ENCODE results near the gene MAP2K5. TPM values are rescaled to one million over a fixed set of nuclear protein-coding genes. Genes with fewer than 3 reads are reported as not detected.

MAP2K5 gene
- total and polyA plus RNA-seq, 2 donors from 2014 or later: 14.1 to 18.6 TPM

- Histone ChIP-seq H3K36me3 (ENCODE audit: control insufficient read depth in 2 of 3, insufficient read depth in 3 of 3, low read length in 3 of 3) (no peaks in the 10 kb centered on the region), H3K27me3 (ENCODE audit: control insufficient read depth, insufficient read depth, low read length) (no peaks in the 10 kb centered on the region), H3K4me1 (ENCODE audit: control insufficient read depth in 2 of 3, insufficient read depth in 2 of 3, low read depth in 1 of 3, low read length in 3 of 3) (peaks cover 0 to 12% (median 6%) of the 10 kb centered on the region in 3 donors), H3K9ac (ENCODE audit: low read length in 3 of 3) (no peak overlapping the region), H3K4me3 (ENCODE audit: low read length in 3 of 3) (no peak overlapping the region), H3K9me3 (ENCODE audit: control insufficient read depth in 2 of 3, insufficient read depth in 1 of 3, low read length in 3 of 3) (no peaks in the 10 kb centered on the region), H3K27ac (ENCODE audit: low read depth in 2 of 2, low read length in 2 of 2) (no peak overlapping the region)
- intact Hi-C loops (cut with DNase I): no loop called here
- FAIRE-seq (no peak), DNase-seq (no peak)
- TF ChIP-seq CTCF (IDR thresholded peaks at IDR 0.05; ENCODE audit: borderline replicate concordance, extremely low read depth, insufficient read depth): no peak
Measured at GRCh38 chr15:67784856-67785430, 242.4 kb downstream of the MAP2K5 start.

GRCh38 chr15:67785431-67785830, 242.9 kb downstream of the MAP2K5 start:
- Histone ChIP-seq H3K4me3 (ENCODE audit: low read length in 3 of 3) (no peak overlapping the region), H3K27ac (ENCODE audit: low read depth in 2 of 2, low read length in 2 of 2) (no peak overlapping the region), H3K4me1 (ENCODE audit: control insufficient read depth in 2 of 3, insufficient read depth in 2 of 3, low read depth in 1 of 3, low read length in 3 of 3) (peaks cover 0 to 12% (median 5%) of the 10 kb centered on the region in 3 donors), H3K9me3 (ENCODE audit: control insufficient read depth in 2 of 3, insufficient read depth in 1 of 3, low read length in 3 of 3) (no peaks in the 10 kb centered on the region), H3K9ac (ENCODE audit: low read length in 3 of 3) (no peak overlapping the region), H3K27me3 (ENCODE audit: control insufficient read depth, insufficient read depth, low read length) (no peaks in the 10 kb centered on the region), H3K36me3 (ENCODE audit: control insufficient read depth in 2 of 3, insufficient read depth in 3 of 3, low read length in 3 of 3) (no peaks in the 10 kb centered on the region)
- FAIRE-seq: no peak
- no peak for DNase-seq
- intact Hi-C loops (cut with DNase I): no loop called here
- no peak for TF ChIP-seq CTCF (IDR thresholded peaks at IDR 0.05; ENCODE audit: borderline replicate concordance, extremely low read depth, insufficient read depth)

GRCh38 chr15:67786646-67787045, 244.1 kb downstream of the MAP2K5 start:
- FAIRE-seq: no peak
- Histone ChIP-seq H3K4me3 (ENCODE audit: low read length in 3 of 3) (no peak overlapping the region), H3K27ac (ENCODE audit: low read depth in 2 of 2, low read length in 2 of 2) (no peak overlapping the region), H3K4me1 (ENCODE audit: control insufficient read depth in 2 of 3, insufficient read depth in 2 of 3, low read depth in 1 of 3, low read length in 3 of 3) (peaks cover 0 to 3% (median under 1%) of the 10 kb centered on the region in 3 donors), H3K36me3 (ENCODE audit: control insufficient read depth in 2 of 3, insufficient read depth in 3 of 3, low read length in 3 of 3) (no peaks in the 10 kb centered on the region), H3K27me3 (ENCODE audit: control insufficient read depth, insufficient read depth, low read length) (no peaks in the 10 kb centered on the region), H3K9ac (ENCODE audit: low read length in 3 of 3) (no peak overlapping the region), H3K9me3 (ENCODE audit: control insufficient read depth in 2 of 3, insufficient read depth in 1 of 3, low read length in 3 of 3) (no peaks in the 10 kb centered on the region)
- intact Hi-C loops (cut with DNase I): no loop called here
- DNase-seq: no peak
- no peak for TF ChIP-seq CTCF (IDR thresholded peaks at IDR 0.05; ENCODE audit: borderline replicate concordance, extremely low read depth, insufficient read depth)

- H3K9me3 ChIP-seq (ENCODE audit: control insufficient read depth in 2 of 3, insufficient read depth in 1 of 3, low read length in 3 of 3): no peaks in the 10 kb centered on the region
- DNase-seq (no peak), FAIRE-seq (no peak)
- no peak for TF ChIP-seq CTCF (IDR thresholded peaks at IDR 0.05; ENCODE audit: borderline replicate concordance, extremely low read depth, insufficient read depth)
- H3K4me1 ChIP-seq (ENCODE audit: control insufficient read depth in 2 of 3, insufficient read depth in 2 of 3, low read depth in 1 of 3, low read length in 3 of 3): no peaks in the 10 kb centered on the region
- no peak overlapping the region for H3K9ac ChIP-seq (ENCODE audit: low read length in 3 of 3)
- no peak overlapping the region for H3K4me3 ChIP-seq (ENCODE audit: low read length in 3 of 3)
- intact Hi-C loops (cut with DNase I): no loop called here
- H3K27me3 ChIP-seq (ENCODE audit: control insufficient read depth, insufficient read depth, low read length): no peaks in the 10 kb centered on the region
- H3K36me3 ChIP-seq (ENCODE audit: control insufficient read depth in 2 of 3, insufficient read depth in 3 of 3, low read length in 3 of 3): no peaks in the 10 kb centered on the region
- no peak overlapping the region for H3K27ac ChIP-seq (ENCODE audit: low read depth in 2 of 2, low read length in 2 of 2)
Measured at GRCh38 chr15:67788986-67789385, 246.5 kb downstream of the MAP2K5 start.
